Measurements from ENCODE around the gene PMEL.

DNA sequence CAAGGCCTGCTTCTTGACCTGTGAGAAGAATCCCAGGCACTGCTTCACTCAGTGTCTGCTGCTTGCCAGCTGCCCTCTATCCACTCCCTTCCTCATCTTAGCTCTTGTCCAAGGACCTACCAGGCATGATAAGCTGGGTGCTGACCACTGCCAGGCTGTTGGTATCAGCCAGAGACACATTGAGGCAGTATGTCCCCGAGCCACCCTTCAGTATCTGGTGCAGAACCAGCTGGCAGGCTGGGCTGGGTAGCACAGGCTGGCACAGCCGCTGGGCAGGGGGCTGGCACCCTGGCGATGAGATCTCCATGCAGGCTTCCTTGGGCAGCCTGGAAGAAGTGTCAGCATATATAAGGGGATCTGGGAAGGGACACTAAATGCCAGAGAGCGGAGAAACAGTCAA, 10.5 kb downstream of the PMEL start:
- TF ChIP-seq POLR2AphosphoS5 (IDR thresholded peaks at IDR 0.05) (no peak), EP300 (IDR thresholded peaks at IDR 0.05) (no peak)
